T-helper 9 cell (primary cell): ENCODE results near the gene CD81.

Source experiments
- DNase-seq: peaks from one replicate; pipeline ENCODE4 v3.0.0-alpha.2; 2020

Gene CD81

GRCh38 chr11:2408671-2409070 is 31.6 kb downstream of the CD81 start:
- DNase-seq: no peak

- DNase-seq: no peak
Measured at GRCh38 chr11:2409126-2409525, 32.0 kb downstream of the CD81 start.

GRCh38 chr11:2409611-2410468 is 32.7 kb downstream of the CD81 start:
- no peak for DNase-seq

GRCh38 chr11:2410616-2411015 is 33.5 kb downstream of the CD81 start:
- DNase-seq: no peak

- DNase-seq: no peak
Measured at GRCh38 chr11:2411446-2412305, 34.6 kb downstream of the CD81 start.

GRCh38 chr11:2412323-2412722 is 35.2 kb downstream of the CD81 start:
- DNase-seq: no peak

- no peak for DNase-seq
Measured at GRCh38 chr11:2413742-2414579, 36.9 kb downstream of the CD81 start.

- no peak for DNase-seq
Measured at GRCh38 chr11:2414616-2415015, 37.5 kb downstream of the CD81 start.

GRCh38 chr11:2415171-2415570 is 38.1 kb downstream of the CD81 start:
- no peak for DNase-seq

GRCh38 chr11:2415601-2416380 is 38.7 kb downstream of the CD81 start:
- no peak for DNase-seq

- no peak for DNase-seq
Measured at GRCh38 chr11:2416765-2417164, 39.7 kb downstream of the CD81 start.

- DNase-seq: no peak
Measured at GRCh38 chr11:2417856-2418692, 41.0 kb downstream of the CD81 start.

GRCh38 chr11:2418693-2419360 is 41.7 kb downstream of the CD81 start:
- DNase-seq: no peak

- DNase-seq: peak; percentile 55
Measured at GRCh38 chr11:2419638-2420501, 42.8 kb downstream of the CD81 start.

- DNase-seq: peak; percentile 72
Measured at GRCh38 chr11:2420502-2421225, 43.6 kb downstream of the CD81 start.

GRCh38 chr11:2421226-2421994 is 44.3 kb downstream of the CD81 start:
- no peak for DNase-seq

- no peak for DNase-seq
Measured at GRCh38 chr11:2421996-2422395, 44.9 kb downstream of the CD81 start.
